SK-N-SH treated with all-trans-retinoic acid at 6 μM for 48 hours (cell line): ENCODE measurements around the gene SFRP2.

Experiments
- ARNTL ChIP-seq: fragments of 450-650 bp; formaldehyde crosslinking; IDR thresholded peaks from 2 replicates; pipeline ENCODE4 v1.5.0; 2020; ENCODE audit warnings: low read depth, mild to moderate bottlenecking, moderate library complexity, borderline replicate concordance
- BACH2 ChIP-seq: fragments of 250-450 bp; sonication (Bioruptor Pico); IDR thresholded peaks from 2 replicates; pipeline ENCODE4 v1.9.0; 2021; ENCODE audit warnings: mild to moderate bottlenecking, borderline replicate concordance
- ESRRG ChIP-seq: fragments of 250-450 bp; sonication (Bioruptor Pico); IDR thresholded peaks from 2 replicates; pipeline ENCODE4 v1.6.1; 2021; ENCODE audit warnings: mild to moderate bottlenecking
- GLIS3 ChIP-seq: fragments of 250-450 bp; sonication (Bioruptor Pico); IDR thresholded peaks from 2 replicates; pipeline ENCODE4 v1.5.0; 2020; ENCODE audit warnings: mild to moderate bottlenecking, moderate library complexity
- ISL1 ChIP-seq: fragments of 250-450 bp; sonication (Bioruptor Pico); IDR thresholded peaks from 2 replicates; pipeline ENCODE4 v2.1.2; 2022; ENCODE audit warnings: mild to moderate bottlenecking, moderate library complexity
- RARB ChIP-seq: fragments of 250-450 bp; sonication (Bioruptor Pico); IDR thresholded peaks from 2 replicates; pipeline ENCODE4 v1.8.0; 2021; ENCODE audit warnings: mild to moderate bottlenecking, moderate library complexity
- TOX ChIP-seq: fragments of 250-450 bp; sonication (Bioruptor Pico); IDR thresholded peaks from 2 replicates; pipeline ENCODE4 v1.8.0; 2021; ENCODE audit warnings: mild to moderate bottlenecking, moderate library complexity, borderline replicate concordance
- TSHZ2 ChIP-seq: fragments of 250-450 bp; sonication (Bioruptor Pico); IDR thresholded peaks from 2 replicates; pipeline ENCODE4 v1.5.0; 2020; ENCODE audit warnings: mild to moderate bottlenecking, moderate library complexity
- ZFP3 ChIP-seq: fragments of 250-450 bp; sonication (Bioruptor Pico); IDR thresholded peaks from 2 replicates; pipeline ENCODE4 v1.5.0; 2020; ENCODE audit warnings: mild to moderate bottlenecking, moderate library complexity
- ZFP30 ChIP-seq: fragments of 450-650 bp; formaldehyde crosslinking; IDR thresholded peaks from 2 replicates; pipeline ENCODE4 v1.5.0; 2022; ENCODE audit warnings: mild to moderate bottlenecking, moderate library complexity
- TF ChIP-seq, protein P1 (sequence below): fragments of 250-450 bp; sonication (Bioruptor Pico); IDR thresholded peaks from 2 replicates; pipeline ENCODE4 v1.8.0; 2020; ENCODE audit warnings: mild to moderate bottlenecking, moderate library complexity, borderline replicate concordance

GRCh38 chr4:153809916-153810810 is 21.3 kb upstream of the SFRP2 start:
- TF ChIP-seq ISL1 (CRISPR knock-in tag) (no peak), GLIS3 (CRISPR knock-in tag) (no peak), ZFP30 (CRISPR knock-in tag) (no peak), BACH2 (CRISPR knock-in tag) (no peak), TSHZ2 (no peak), ESRRG (CRISPR knock-in tag) (no peak), ZFP3 (CRISPR knock-in tag) (no peak), ARNTL (CRISPR knock-in tag) (no peak), RARB (CRISPR knock-in tag) (no peak), TOX (CRISPR knock-in tag) (no peak)
- TF ChIP-seq, protein P1, sequence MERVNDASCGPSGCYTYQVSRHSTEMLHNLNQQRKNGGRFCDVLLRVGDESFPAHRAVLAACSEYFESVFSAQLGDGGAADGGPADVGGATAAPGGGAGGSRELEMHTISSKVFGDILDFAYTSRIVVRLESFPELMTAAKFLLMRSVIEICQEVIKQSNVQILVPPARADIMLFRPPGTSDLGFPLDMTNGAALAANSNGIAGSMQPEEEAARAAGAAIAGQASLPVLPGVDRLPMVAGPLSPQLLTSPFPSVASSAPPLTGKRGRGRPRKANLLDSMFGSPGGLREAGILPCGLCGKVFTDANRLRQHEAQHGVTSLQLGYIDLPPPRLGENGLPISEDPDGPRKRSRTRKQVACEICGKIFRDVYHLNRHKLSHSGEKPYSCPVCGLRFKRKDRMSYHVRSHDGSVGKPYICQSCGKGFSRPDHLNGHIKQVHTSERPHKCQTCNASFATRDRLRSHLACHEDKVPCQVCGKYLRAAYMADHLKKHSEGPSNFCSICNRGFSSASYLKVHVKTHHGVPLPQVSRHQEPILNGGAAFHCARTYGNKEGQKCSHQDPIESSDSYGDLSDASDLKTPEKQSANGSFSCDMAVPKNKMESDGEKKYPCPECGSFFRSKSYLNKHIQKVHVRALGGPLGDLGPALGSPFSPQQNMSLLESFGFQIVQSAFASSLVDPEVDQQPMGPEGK (CRISPR knock-in tag) = no peak
